Sigmoid colon (tissue), 4 donors: ENCODE measurements around the gene CYP11A1.

Source experiments
- EP300 ChIP-seq, 4 donors: sonication (generic); formaldehyde crosslinking; IDR thresholded peaks; one replicate each; pipeline ENCODE4 v1.6.1; 2017; ENCODE audit warnings: antibody characterized with exemption in 4 of 4
- POLR2A ChIP-seq, 2 donors: fragments of 450-650 bp; IDR thresholded peaks; one replicate each; pipeline ENCODE4 v1.6.1; 2016; ENCODE audit warnings: antibody characterized with exemption in 2 of 2, mild to moderate bottlenecking in 2 of 2, moderate library complexity in 2 of 2
- POLR2AphosphoS5 ChIP-seq, 4 donors: sonication (generic); formaldehyde crosslinking; IDR thresholded peaks; one replicate each; pipeline ENCODE4 v1.6.1; 2017; ENCODE audit warnings: antibody characterized with exemption in 4 of 4
- TF ChIP-seq, protein P1 (sequence below), 4 experiments: fragments of 450-650 bp in 3 of 4; fragments of 200-600 bp in 1 of 4; IDR thresholded peaks; one replicate each; pipeline ENCODE4 v1.5.1; 2016 to 2019; ENCODE audit warnings: antibody characterized with exemption in 4 of 4, mild to moderate bottlenecking in 3 of 4, moderate library complexity in 2 of 4

DNA sequence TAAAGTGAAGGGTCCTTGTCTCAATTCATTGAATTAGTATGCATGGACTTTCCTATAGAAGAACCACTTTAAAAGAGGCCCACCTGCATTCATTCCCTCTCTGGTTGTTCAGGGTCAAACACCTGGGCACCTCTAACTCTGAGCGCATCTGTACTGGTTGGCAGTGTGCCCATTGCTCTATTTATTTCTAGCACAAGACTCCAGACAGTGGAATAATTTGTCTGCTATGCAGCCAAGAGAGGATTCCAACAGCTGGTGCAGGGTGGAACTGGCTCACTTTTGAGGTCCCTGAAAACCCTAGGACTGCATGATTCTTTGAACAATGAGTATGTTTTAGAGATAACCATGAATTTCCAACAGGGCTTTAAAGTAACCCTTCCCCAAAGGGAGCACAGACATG is 73.4 kb downstream of the CYP11A1 start:
- TF ChIP-seq, protein P1, sequence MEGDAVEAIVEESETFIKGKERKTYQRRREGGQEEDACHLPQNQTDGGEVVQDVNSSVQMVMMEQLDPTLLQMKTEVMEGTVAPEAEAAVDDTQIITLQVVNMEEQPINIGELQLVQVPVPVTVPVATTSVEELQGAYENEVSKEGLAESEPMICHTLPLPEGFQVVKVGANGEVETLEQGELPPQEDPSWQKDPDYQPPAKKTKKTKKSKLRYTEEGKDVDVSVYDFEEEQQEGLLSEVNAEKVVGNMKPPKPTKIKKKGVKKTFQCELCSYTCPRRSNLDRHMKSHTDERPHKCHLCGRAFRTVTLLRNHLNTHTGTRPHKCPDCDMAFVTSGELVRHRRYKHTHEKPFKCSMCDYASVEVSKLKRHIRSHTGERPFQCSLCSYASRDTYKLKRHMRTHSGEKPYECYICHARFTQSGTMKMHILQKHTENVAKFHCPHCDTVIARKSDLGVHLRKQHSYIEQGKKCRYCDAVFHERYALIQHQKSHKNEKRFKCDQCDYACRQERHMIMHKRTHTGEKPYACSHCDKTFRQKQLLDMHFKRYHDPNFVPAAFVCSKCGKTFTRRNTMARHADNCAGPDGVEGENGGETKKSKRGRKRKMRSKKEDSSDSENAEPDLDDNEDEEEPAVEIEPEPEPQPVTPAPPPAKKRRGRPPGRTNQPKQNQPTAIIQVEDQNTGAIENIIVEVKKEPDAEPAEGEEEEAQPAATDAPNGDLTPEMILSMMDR (IDR thresholded peaks at IDR 0.05), result no peak
- no peak for TF ChIP-seq POLR2A (IDR thresholded peaks at IDR 0.05)
- no peak for TF ChIP-seq POLR2AphosphoS5 (IDR thresholded peaks at IDR 0.05)
- TF ChIP-seq EP300 (IDR thresholded peaks at IDR 0.05), result no peak
